Measurements from ENCODE around the gene HOXB6. TPM values are rescaled to one million over a fixed set of nuclear protein-coding genes. Genes with fewer than 3 reads are reported as not detected.
A peak's percentile ranks its signal among the peaks of the same experiment; 100 is the strongest.

HOXB6 gene
- total and polyA plus RNA-seq, 4 donors = 5.3 to 7.5 (median 5.7) TPM

DNA sequence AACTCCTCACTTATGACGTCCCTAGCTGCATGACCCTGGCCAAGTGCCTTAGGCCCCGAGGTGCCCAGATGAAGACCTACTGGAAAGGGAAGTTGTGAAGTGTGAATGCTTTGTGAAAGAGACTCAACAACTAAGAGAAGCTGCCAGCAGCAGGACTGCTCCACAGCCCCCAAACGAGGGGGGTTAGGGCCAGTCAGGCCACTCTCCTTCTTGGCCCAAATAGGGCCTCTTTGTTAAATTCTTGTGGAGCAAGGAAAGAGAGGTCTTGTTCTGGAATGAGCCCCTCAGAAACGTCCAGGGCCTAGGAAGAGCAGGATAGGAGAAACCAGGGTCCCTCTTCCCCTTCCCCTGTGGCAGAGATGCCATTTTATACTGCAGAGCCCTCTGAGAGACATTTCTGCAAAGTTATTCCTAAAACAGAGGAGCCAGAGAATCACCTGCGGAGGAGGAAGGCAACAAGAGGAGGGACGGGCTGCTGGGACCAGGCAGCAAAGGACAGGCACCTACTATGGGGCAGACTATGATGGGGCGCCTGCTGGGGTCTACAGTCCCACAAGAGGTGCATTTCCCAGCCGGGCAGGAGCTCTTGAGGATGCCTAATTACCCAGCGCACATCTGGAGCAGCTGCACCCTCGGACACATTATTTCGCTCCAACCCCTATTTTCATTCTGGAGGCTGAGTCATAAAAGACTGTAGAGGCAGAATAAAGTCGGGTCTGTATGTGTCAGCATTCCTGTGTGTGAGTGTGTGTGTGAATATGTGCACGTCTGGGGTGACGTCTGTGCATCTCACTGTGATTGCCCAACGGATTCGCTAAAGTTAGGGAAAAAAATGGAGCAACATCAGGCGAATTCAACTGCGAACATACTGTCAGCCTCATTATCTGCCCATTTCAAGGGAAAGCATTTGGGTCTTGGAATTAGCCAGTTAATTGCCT is 32.8 kb upstream of the HOXB6 start:
- H3K27me3 ChIP-seq (ENCODE audit: control insufficient read depth in 3 of 3, insufficient read depth in 3 of 3, low read length in 2 of 3) = peaks cover 30 to 95% (median 95%) of the 10 kb centered on the region in 3 donors
- no peak overlapping the region for H3K27ac ChIP-seq (ENCODE audit: low read depth in 1 of 2, low read length in 1 of 2)
- no peak for DNase-seq
- ATAC-seq (ENCODE audit: insufficient read depth, low FRiP score) = no peak
- no peaks in the 10 kb centered on the region for H3K4me1 ChIP-seq (ENCODE audit: control insufficient read depth in 5 of 5, insufficient read depth in 5 of 5, low read length in 5 of 5)
- TF ChIP-seq, protein P1, sequence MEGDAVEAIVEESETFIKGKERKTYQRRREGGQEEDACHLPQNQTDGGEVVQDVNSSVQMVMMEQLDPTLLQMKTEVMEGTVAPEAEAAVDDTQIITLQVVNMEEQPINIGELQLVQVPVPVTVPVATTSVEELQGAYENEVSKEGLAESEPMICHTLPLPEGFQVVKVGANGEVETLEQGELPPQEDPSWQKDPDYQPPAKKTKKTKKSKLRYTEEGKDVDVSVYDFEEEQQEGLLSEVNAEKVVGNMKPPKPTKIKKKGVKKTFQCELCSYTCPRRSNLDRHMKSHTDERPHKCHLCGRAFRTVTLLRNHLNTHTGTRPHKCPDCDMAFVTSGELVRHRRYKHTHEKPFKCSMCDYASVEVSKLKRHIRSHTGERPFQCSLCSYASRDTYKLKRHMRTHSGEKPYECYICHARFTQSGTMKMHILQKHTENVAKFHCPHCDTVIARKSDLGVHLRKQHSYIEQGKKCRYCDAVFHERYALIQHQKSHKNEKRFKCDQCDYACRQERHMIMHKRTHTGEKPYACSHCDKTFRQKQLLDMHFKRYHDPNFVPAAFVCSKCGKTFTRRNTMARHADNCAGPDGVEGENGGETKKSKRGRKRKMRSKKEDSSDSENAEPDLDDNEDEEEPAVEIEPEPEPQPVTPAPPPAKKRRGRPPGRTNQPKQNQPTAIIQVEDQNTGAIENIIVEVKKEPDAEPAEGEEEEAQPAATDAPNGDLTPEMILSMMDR (IDR thresholded peaks at IDR 0.05; ENCODE audit: control extremely low read depth, extremely low read depth) = no peak
- 38 to 63% methylated on average over 18 of the region's 18 CpGs for WGBS, 2 donors
- no peak overlapping the region for H3K9ac ChIP-seq (ENCODE audit: insufficient read depth in 1 of 2, low read length in 2 of 2)
- H3K36me3 ChIP-seq (ENCODE audit: control insufficient read depth in 4 of 4, insufficient read depth in 4 of 4, low read length in 4 of 4) = no peaks in the 10 kb centered on the region
- H3K9me3 ChIP-seq (ENCODE audit: control insufficient read depth in 4 of 4, insufficient read depth in 3 of 4, low read length in 3 of 4) = peaks cover 0 to 7% (median 0%) of the 10 kb centered on the region in 4 donors
- no peak overlapping the region for H3K4me3 ChIP-seq

DNA sequence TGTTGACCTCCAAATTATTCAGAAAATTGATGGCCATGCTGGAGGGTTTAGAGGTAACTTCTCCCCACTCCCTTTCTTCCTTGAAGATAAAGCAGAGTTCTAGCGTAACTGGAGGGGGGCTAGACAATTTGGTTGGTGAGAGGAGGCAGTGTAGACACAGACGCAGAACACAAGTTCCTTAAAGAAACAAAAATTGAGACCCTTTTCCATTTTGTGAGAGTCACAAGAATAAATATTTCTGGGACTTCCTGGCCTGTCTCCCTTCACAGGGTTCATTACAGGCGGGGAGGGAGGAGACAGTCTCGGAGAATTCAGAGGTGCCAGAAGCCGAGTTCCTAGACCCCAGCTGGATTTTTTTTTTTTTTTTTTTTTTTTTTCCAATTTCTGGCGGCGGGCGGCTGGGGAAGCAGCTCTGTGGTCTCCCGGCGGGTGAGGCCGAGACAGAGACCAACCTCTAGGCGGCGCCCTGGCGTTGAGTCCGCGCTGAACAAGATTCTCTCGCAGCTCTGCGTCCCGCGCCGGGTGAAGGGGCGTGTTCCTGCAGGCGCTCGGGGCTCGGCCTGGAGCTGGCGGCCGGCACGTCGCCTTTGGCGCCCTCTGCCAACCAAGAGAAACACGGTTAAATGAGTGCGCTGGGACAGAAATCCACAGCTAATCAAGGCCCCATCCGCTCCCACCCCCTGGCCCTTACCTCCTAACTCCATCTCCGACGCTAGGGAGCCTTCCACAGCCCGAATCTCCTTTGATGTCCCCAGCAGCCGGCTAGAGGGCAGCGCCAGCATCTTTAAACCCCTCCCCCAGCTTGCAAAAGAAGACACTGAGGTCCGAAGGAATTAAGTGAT is 31.6 kb upstream of the HOXB6 start:
- H3K36me3 ChIP-seq (ENCODE audit: control insufficient read depth in 4 of 4, insufficient read depth in 4 of 4, low read length in 4 of 4) = no peaks in the 10 kb centered on the region
- H3K27me3 ChIP-seq (ENCODE audit: control insufficient read depth in 3 of 3, insufficient read depth in 3 of 3, low read length in 2 of 3) = peaks cover 30 to 96% (median 95%) of the 10 kb centered on the region in 3 donors
- whole genome bisulfite sequencing, 2 donors = 6% methylated on average over 38 to 39 of the region's 39 CpGs
- ATAC-seq (ENCODE audit: insufficient read depth, low FRiP score) (no peak), DNase-seq (peak; percentile 88 to 93 (median 90))
- no peaks in the 10 kb centered on the region for H3K4me1 ChIP-seq (ENCODE audit: control insufficient read depth in 5 of 5, insufficient read depth in 5 of 5, low read length in 5 of 5)
- H3K9me3 ChIP-seq (ENCODE audit: control insufficient read depth in 4 of 4, insufficient read depth in 3 of 4, low read length in 3 of 4) = peaks cover 0 to 4% (median 0%) of the 10 kb centered on the region in 4 donors
- TF ChIP-seq, protein P1 (IDR thresholded peaks at IDR 0.05; ENCODE audit: control extremely low read depth, extremely low read depth) = peak; percentile 16
- H3K27ac ChIP-seq (ENCODE audit: low read depth in 1 of 2, low read length in 1 of 2) = no peak overlapping the region
- H3K4me3 ChIP-seq = no peak overlapping the region
- no peak overlapping the region for H3K9ac ChIP-seq (ENCODE audit: insufficient read depth in 1 of 2, low read length in 2 of 2)

GRCh38 chr17:48634493-48635208 is 29.9 kb upstream of the HOXB6 start:
- Histone ChIP-seq H3K36me3 (ENCODE audit: control insufficient read depth in 4 of 4, insufficient read depth in 4 of 4, low read length in 4 of 4) (no peaks in the 10 kb centered on the region), H3K27me3 (ENCODE audit: control insufficient read depth in 3 of 3, insufficient read depth in 3 of 3, low read length in 2 of 3) (peaks cover 24 to 96% (median 95%) of the 10 kb centered on the region in 3 donors), H3K9ac (ENCODE audit: insufficient read depth in 1 of 2, low read length in 2 of 2) (no peak overlapping the region), H3K27ac (ENCODE audit: low read depth in 1 of 2, low read length in 1 of 2) (no peak overlapping the region), H3K4me3 (no peak overlapping the region), H3K9me3 (ENCODE audit: control insufficient read depth in 4 of 4, insufficient read depth in 3 of 4, low read length in 3 of 4) (peaks cover 0 to 4% (median 0%) of the 10 kb centered on the region in 4 donors), H3K4me1 (ENCODE audit: control insufficient read depth in 5 of 5, insufficient read depth in 5 of 5, low read length in 5 of 5) (no peaks in the 10 kb centered on the region)
- 32 to 52% methylated on average over 20 of the region's 20 CpGs for WGBS, 2 donors
- TF ChIP-seq, protein P1 (IDR thresholded peaks at IDR 0.05; ENCODE audit: control extremely low read depth, extremely low read depth) = no peak
- no peak for ATAC-seq (ENCODE audit: insufficient read depth, low FRiP score)
- DNase-seq = no peak
